GM12864 (cell line): Measurements from ENCODE around the gene PDZD2.
"Not testable (repeated sequence)": the region's sequence is repeated elsewhere in the genome, so short reads cannot be mapped to it uniquely, and the experiment has no call there.

Experiments used
- DNase-seq: peaks from one replicate; pipeline ENCODE4 v3.0.0-alpha.2; 2011; ENCODE audit warnings: low read depth
- H3K4me3 ChIP-seq: 2 replicates; pipeline ENCODE4 v1.5.1; 2011; ENCODE audit warnings: mild to moderate bottlenecking, low read depth, low read length, control low read depth
- CTCF ChIP-seq: IDR thresholded peaks from 2 replicates; pipeline ENCODE4 v1.5.1; 2011; ENCODE audit warnings: low read depth, mild to moderate bottlenecking, moderate library complexity, low read length, control low read depth, inconsistent platforms; ENCODE audit errors: missing control alignments

Gene PDZD2

GRCh38 chr5:32031089-32031488 lies 392.2 kb downstream of the PDZD2 start:
- DNase-seq: no peak
- no peak for TF ChIP-seq CTCF
- no peak overlapping the region for H3K4me3 ChIP-seq

- no peak for TF ChIP-seq CTCF
- H3K4me3 ChIP-seq: no peak overlapping the region
- DNase-seq: no peak
Measured at GRCh38 chr5:32038523-32038922, 399.6 kb downstream of the PDZD2 start.

GRCh38 chr5:32039133-32039532 lies 400.2 kb downstream of the PDZD2 start:
- DNase-seq, H3K4me3 ChIP-seq: not testable (repeated sequence)

- H3K4me3 ChIP-seq, DNase-seq: not testable (repeated sequence)
Measured at GRCh38 chr5:32039601-32040000, 400.7 kb downstream of the PDZD2 start.

GRCh38 chr5:32040181-32040695 lies 401.3 kb downstream of the PDZD2 start:
- not testable (repeated sequence) for DNase-seq, H3K4me3 ChIP-seq

- no peak overlapping the region for H3K4me3 ChIP-seq
- TF ChIP-seq CTCF: no peak
- no peak for DNase-seq
Measured at GRCh38 chr5:32042551-32042961, 403.6 kb downstream of the PDZD2 start.

- no peak overlapping the region for H3K4me3 ChIP-seq
- TF ChIP-seq CTCF: no peak
- no peak for DNase-seq
Measured at GRCh38 chr5:32043105-32043504, 404.2 kb downstream of the PDZD2 start.

GRCh38 chr5:32044434-32044833 lies 405.5 kb downstream of the PDZD2 start:
- DNase-seq: no peak
- H3K4me3 ChIP-seq: no peak overlapping the region
- no peak for TF ChIP-seq CTCF

- no peak for DNase-seq
- TF ChIP-seq CTCF: no peak
- no peak overlapping the region for H3K4me3 ChIP-seq
Measured at GRCh38 chr5:32044939-32045338, 406.0 kb downstream of the PDZD2 start.
